Mucosa of descending colon (tissue), 3 donors: ENCODE measurements around the gene TIMM21. TPM values are rescaled to one million over a fixed set of nuclear protein-coding genes. Genes with fewer than 3 reads are reported as not detected.

Source experiments
- ATAC-seq: fragments of 200-7000 bp; cut with Tn5 transposase; one replicate; pipeline ENCODE4 v1.9.1; 2020; ENCODE audit warnings: mild to moderate bottlenecking, moderate library complexity
- DNase-seq, 3 donors: peaks; one replicate each; pipeline ENCODE4 v3.0.0-alpha.2; 2020
- H3K36me3 ChIP-seq: fragments of 200-600 bp; one replicate; pipeline ENCODE4 v1.8.0; 2021; ENCODE audit warnings: low read depth, mild to moderate bottlenecking
- H3K4me1 ChIP-seq: fragments of 200-600 bp; one replicate; pipeline ENCODE4 v1.8.0; 2021; ENCODE audit warnings: low read depth, mild to moderate bottlenecking
- H3K4me3 ChIP-seq: fragments of 200-600 bp; one replicate; pipeline ENCODE4 v1.8.0; 2021; ENCODE audit warnings: mild to moderate bottlenecking
- H3K9me3 ChIP-seq: fragments of 200-600 bp; one replicate; pipeline ENCODE4 v1.8.0; 2021; ENCODE audit warnings: mild to moderate bottlenecking
- CTCF ChIP-seq: fragments of 200-600 bp; IDR thresholded peaks from one replicate; pipeline ENCODE4 v1.8.0; 2022; ENCODE audit warnings: antibody characterized with exemption, mild to moderate bottlenecking
- intact Hi-C, 2 donors: fragments of 100-400 bp; cut with DNase I in 1 of 2; cut with micrococcal nuclease in 1 of 2; formaldehyde crosslinking; loops; one replicate each; pipeline versions ENCODE4 v1.11.0 to v1.11.1; 2022; cut with DNase I, micrococcal nuclease
- total RNA-seq, 3 donors: library from RNA; stranded (reverse); fragmentation: NEBNext Ultra II Directional in 2 of 3; extraction: Animal tissue kit (Norgen Biotek cat#: 25700) in 2 of 3; gene quantifications; one replicate each; pipeline versions ENCODE4 v1.2.1 to v1.2.4, GENCODE V29; 2021 to 2023
- donor health status: DM: no; HTN: no; CAD: no; lungs with moderate emphysema.
- donor health status: DM: no; HTN: no; CAD: no.
- donor health status: DM: no; HTN: yes; CAD: no.

TIMM21 gene
- total RNA-seq, 3 donors from 2014 or later, result 26.1 to 46.1 (median 34.8) TPM

DNA sequence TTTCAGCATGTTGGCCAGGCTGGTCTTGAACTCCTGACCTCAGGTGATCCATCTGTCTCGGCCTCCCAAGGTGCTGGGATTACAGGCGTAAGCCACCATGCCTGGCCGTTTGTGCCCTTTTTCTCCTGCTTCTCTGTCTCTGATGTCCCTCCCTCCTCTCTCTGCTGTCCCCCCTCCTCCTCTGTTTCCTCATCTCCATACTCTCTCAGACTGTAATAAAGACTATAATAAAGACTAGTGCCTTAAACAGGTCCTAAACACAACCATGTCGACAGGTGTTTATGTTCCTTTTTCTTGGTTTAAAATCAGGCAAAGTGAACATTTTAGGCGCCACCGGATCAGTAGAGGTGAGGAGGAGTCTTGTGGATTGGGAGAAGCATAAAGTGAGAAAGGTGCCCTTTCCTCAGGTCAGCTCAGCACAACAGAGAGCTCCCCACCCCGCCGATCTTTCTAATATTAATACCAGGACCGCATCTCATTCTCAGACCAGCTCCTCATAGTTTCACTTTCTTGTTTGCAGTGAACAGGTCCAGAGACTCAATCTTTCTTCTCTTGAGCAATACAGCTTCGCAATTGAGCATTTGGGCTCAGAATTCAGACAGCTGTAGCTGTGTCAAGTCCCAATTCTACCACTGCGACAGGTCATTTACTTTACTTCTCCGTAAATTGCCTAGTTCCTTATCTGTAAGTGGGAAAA is 23.7 kb downstream of the TIMM21 start:
- intact Hi-C loops, result no loop called here
- DNase-seq, result no peak
- no peak overlapping the region for H3K4me3 ChIP-seq
- ATAC-seq, result peak; percentile 51
- no peaks in the 10 kb centered on the region for H3K4me1 ChIP-seq
- TF ChIP-seq CTCF, result no peak
- no peaks in the 10 kb centered on the region for H3K36me3 ChIP-seq
- no peaks in the 10 kb centered on the region for H3K9me3 ChIP-seq

DNA sequence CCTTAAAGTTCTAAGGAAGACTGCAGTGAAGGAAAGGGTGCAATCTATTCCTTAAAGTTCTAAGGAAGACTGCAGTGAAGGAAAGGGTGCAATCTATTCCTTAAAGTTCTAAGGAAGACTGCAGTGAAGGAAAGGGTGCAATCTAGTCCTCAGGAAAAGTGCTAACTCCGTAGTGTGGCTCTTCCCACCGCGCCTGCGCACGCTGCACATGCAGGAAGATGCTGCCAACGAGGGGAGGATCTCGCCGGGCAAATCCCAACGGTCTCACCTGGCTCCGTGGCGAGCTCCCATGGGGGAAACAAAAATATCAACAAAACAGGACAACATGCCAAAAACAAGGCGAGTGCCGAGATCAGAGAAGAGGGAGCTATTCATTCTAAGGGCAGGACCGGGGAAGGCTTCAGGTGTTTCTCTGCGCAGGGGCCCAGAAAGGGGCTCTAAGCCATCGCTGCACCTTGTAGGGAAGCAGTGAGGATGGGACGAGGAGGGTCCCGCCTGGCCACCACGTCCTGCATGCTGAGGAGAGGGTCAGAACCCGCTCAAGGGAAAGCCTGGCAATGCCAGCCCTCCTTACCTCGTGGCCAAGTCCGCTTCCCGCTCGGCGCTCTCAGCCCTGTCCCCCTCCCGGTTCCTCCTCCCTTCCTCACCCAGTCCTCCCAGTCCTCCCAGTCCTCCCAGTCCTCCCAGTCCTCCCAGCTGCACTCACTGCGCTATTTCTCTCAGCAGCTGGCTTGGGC is 24.5 kb downstream of the TIMM21 start:
- ATAC-seq (no peak), DNase-seq (no peak)
- no peaks in the 10 kb centered on the region for H3K9me3 ChIP-seq
- no peaks in the 10 kb centered on the region for H3K36me3 ChIP-seq
- intact Hi-C loops, result no loop called here
- H3K4me1 ChIP-seq, result no peaks in the 10 kb centered on the region
- TF ChIP-seq CTCF, result no peak
- no peak overlapping the region for H3K4me3 ChIP-seq

DNA sequence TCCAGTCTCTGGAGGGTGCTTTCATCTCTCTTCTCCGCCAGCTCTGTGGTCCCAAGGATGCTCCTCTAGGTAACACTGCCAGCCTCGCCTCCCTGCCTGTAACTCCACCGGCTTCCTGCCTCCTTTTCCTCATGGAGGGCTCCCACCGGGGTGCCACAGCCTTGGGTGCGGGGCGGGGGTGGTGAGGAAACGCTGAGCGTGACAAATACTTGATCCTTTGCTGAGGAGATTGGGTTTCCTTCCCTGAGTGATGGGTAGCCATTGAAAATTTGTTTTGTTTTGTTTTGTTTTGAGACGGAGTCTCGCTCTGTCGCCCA is 25.1 kb downstream of the TIMM21 start:
- Histone ChIP-seq H3K9me3 (no peaks in the 10 kb centered on the region), H3K4me1 (no peaks in the 10 kb centered on the region), H3K36me3 (no peaks in the 10 kb centered on the region), H3K4me3 (no peak overlapping the region)
- ATAC-seq (no peak), DNase-seq (no peak)
- no peak for TF ChIP-seq CTCF
- intact Hi-C loops, result no loop called here

DNA sequence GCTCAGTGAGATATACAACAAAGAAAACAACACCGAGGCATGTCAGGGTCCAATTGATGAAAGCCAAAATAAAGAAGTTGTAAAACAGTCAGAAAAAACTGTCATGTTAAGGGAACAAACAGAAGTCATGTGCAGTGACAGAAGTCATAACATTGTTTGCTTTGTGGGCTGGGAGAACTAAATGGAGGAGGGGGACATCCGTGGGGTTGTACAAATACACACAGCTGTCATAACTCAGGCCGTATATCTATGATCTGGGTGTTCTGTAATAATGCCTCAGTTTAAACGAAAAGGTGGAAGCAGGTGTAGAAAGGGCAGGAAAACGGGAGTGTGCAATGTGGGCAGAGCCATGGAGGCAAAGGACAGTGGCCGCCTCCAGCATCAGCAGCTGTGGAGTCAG is 27.3 kb downstream of the TIMM21 start:
- TF ChIP-seq CTCF, result no peak
- Histone ChIP-seq H3K36me3 (no peaks in the 10 kb centered on the region), H3K4me1 (no peaks in the 10 kb centered on the region), H3K9me3 (no peaks in the 10 kb centered on the region), H3K4me3 (no peak overlapping the region)
- ATAC-seq (peak; percentile 54), DNase-seq (no peak)
- intact Hi-C loops, result no loop called here

DNA sequence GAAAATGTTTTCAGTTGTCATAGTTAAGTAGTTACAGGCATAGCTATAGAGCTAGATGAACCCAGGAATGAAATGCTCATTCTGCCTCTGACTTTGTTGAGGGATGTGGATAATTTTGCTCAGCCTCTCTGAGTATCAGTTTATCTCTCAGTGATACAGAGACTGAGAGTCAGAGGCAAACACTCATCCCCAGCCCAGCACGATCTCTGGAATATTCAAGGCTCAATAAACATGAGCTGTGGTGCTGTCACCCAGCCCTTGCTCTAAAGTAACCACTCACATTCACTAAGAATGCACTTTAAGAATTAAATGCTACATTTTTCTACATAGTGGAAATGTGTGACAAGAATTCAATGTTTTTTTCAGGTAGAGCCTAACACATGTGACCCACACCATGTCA is 30.6 kb downstream of the TIMM21 start:
- intact Hi-C loops, result no loop called here
- DNase-seq, result no peak

More for the DNA sequence above, 30.6 kb downstream of the TIMM21 start:
- Histone ChIP-seq H3K36me3 (no peaks in the 10 kb centered on the region), H3K4me3 (no peak overlapping the region), H3K9me3 (no peaks in the 10 kb centered on the region), H3K4me1 (no peaks in the 10 kb centered on the region)
- ATAC-seq, result no peak
- no peak for TF ChIP-seq CTCF
